Glomerular visceral epithelial cell (primary cell): ENCODE measurements around the gene GARIN5A.
A peak's percentile ranks its signal among the peaks of the same experiment; 100 is the strongest.
"Not testable (repeated sequence)": the region's sequence is repeated elsewhere in the genome, so short reads cannot be mapped to it uniquely, and the experiment has no call there.

ENCODE experiments used
- DNase-seq: peaks from one replicate; pipeline ENCODE4 v3.0.0-alpha.2; 2016; ENCODE audit errors: extremely low spot score

The GARIN5A gene

DNA sequence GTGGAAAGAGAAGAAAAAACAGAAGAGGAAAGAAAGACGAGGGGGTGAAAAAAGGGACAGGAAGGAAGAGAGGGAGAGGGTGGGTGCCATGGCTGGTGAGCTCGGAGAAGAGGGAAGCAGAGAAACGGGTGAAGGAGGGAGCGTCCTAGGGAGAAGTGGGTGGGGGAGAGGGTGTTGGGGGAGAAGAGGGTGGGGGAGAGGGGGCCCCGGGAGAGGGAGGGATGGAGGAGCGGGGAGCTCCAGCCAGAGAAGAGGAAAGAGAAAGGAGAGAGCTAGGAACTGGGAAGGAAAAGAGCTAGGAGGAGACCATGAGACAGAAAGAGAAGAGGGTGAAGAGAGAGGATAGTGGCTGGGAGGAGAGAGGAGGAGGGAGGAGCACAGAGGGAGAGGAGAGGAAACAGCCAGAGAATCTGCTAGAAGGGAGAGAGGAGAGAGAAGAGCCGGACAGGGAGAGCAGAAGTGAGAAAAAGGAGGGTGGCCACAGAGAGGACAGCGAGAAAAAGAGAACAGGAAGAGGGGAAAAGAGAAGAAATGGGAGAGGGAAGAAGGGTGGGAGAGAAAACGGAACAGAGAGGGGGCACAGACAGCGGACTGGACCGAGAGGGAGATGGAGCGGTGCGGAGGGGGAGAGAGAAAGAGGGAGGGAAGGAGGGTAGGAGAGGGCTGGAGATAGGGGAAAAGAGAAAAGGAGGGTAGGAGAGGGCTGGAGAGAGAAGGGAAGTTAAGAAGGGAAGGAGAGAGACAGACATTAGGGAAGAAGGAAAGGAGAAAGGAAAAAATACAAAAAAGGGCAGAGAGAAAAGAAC, 11.9 kb upstream of the GARIN5A start:
- no peak for DNase-seq

DNA sequence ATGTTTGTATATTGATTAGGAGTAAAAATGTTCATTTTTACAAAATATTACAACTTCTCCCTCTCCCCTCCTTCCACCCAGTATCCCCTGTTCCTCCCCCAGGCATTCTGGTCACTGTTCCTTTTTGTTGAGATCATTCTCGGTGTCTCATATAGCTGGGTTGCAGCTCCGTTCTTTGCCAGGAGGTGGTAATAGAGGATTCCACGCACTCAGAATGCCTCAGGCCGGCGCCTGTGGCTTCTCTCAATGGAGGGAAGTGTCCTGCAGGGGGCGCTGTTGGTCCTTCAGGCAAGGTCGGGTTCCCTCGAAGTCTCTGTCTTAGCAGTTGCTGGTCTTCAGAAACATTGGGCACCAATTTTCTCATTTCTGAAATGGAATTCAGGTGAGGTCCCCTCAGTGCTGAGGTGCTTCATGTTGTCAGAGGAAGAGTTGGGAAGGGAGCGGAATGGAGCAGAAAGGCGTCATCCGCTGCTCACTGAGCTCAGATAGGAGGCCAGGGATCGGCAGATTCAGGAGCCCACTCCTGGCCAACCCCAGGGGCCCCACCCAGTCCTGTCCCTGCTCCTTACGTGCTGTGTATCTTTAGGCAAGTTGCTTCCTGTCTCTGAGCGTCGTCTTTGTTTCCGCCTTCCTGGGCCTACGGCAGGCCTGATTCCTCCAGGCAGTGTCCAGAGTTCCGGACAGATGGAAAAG, 10.3 kb upstream of the GARIN5A start:
- DNase-seq, result peak; percentile 27

DNA sequence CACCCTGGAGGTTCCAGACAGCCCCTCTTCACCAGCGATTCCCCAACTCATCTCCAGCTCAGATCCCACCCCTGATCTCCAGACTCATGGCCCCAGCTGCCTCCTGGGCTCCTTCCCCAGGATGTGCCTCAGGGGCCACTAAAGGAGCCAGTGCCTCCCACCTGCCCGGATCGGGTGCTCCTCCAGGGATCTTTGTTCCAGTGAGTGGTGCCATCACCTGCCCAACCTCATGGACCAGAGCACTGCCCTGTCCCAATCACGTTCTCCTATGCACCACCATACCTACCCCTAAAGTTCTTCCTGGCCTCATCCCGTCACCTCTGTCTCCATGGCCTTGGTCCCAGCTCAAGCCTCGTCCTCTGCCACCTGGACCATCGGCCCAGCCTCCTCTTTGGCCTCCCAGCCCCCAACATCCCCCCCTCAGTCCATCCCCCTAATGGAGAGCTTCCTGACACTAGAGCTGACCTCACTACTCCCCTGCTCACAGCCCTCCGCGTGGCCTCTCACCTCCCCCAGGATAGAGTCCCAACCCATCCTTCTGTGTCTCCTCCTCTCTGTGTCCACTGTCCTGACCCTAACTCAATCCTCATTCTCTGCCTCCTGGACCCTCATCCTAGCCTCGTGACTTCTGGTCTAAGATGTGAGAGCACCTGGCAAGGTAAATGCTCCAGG, 8.8 kb upstream of the GARIN5A start:
- no peak for DNase-seq

DNA sequence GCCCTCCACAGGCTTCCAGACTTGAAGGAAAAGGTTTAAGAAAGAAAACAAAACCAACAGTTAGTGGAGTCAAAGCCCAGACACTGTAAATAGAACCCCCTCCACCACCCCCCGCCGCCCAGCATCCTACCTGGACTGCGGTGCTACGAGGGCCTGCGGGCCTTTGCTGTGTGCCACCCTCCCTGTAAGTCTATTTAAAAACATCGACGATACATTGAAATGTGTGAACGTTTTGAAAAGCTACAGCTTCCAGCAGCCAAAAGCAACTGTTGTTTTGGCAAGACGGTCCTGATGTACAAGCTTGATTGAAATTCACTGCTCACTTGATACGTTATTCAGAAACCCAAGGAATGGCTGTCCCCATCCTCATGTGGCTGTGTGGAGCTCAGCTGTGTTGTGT, 6.3 kb upstream of the GARIN5A start:
- DNase-seq, result no peak

DNA sequence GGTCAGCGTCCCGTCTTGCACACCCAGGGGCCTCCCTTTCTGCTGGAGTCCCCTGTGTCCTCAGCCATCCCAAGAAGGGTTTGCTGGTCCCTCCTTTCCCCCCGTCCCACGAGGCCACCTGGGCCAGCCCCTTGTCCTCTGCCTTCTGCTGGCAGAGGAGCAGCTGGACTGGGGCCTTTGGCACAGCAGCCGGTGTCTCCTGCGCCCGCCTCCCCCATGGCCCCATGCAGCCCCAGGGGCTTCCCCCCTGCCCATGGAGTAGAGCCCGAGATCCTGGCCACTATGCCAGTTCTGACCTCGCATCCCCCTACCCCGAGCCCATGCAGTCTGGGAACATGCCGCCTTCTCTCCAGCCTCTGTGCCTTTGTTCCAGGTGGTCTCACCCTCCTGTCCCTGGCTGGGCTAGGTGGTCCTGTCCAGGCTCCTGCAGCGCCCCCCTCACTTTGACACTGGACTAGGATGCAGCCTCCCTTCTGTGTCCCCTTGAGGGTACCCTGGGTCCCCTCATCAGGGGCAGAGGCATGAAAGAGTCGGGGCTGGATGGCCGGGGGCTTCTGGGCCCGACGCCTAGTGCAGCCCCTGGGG, 5.7 kb upstream of the GARIN5A start:
- DNase-seq, result no peak

DNA sequence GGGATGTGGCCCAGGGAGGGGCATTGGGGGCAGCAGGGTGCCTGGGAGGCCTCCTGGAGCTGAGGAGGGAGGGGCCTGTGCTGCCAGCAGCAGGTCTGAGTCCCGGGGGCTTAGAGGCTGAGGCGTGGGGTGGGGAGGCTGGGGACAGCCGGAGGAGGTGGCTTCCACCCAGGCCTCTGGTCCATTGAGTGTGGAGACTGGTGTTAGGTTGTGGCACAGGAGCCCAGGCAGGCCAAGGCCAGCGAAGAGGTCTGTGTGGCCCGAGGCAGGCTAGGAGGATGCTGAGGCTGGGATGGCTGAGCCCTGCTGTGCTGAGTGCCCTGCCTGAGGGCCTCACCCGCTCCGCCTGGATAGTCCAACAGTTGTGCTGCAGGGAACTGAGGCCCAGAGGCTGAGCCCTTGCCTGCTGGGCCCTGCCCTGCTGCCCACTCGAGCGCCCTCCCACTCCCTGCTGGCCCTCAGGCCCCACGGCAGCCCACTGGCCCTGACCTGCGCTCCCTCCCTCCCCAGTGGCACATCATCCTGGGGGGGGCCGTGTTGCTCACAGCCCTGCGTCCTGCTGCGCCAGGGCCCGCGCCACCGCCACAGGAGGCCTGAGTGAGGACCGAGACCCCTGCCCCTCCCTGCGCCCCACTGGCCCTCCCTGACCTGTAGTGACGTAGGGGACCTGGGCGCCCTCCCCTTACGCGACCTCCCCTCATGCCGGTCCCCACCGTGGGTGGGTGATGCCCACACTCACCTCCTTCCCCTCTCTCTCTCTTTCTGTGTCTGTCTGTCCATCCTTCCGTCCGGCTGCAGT, 4.9 kb upstream of the GARIN5A start:
- no peak for DNase-seq

DNA sequence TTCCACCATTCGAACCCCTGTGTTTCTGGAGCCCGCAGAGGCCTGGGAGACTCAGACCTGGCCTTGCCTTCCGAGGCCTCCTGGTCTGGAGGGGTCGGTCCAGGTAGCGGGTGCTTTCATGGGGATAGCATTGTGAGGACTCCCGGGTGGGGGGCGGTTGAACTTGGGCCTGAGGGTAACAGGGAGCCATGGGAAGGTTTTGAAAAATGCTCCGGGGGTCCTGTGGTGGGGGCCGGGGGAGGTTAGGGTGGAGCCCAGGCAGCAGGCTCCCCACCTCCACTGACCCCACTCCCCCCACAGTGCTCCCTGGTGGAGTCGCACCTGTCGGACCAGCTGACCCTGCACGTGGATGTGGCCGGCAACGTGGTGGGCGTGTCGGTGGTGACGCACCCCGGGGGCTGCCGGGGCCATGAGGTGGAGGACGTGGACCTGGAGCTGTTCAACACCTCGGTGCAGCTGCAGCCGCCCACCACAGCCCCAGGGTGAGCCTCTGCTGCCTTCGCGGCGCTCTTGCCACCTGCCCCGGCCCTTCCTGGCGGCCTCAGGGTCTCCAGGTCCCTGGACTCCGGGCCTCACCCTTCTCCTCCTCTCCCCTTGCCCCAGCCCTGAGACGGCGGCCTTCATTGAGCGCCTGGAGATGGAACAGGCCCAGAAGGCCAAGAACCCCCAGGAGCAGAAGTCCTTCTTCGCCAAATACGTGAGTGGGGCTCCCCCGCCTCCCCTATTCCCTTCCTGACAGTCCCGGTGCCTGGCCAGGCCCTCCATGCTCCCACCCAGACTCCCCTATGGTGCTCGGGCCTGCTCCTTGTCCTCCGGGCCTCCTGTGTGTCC, 3.8 kb upstream of the GARIN5A start:
- no peak for DNase-seq

DNA sequence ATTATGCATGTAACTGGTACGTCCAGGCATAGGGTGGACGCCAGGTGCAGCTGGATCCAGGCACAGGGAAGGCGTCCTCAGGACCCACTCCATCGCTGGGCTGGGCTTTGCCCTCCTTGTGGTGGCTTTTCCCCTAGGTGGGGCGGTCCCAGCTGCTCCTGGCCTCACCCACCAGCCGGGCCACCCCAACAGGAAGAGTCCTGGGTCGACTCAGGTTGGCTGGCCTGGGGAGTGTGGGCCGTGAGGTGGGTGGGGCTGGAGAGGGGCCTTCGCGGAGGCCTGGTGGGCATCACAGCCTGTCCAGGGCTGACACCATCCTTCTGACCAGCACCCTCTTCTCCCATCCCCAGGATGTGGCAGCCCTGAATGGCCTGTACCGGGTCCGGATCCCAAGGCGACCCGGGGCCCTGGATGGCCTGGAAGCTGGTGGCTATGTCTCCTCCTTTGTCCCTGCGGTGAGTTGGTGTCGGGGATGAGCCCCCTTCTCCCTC, 3.2 kb upstream of the GARIN5A start:
- DNase-seq, result no peak

DNA sequence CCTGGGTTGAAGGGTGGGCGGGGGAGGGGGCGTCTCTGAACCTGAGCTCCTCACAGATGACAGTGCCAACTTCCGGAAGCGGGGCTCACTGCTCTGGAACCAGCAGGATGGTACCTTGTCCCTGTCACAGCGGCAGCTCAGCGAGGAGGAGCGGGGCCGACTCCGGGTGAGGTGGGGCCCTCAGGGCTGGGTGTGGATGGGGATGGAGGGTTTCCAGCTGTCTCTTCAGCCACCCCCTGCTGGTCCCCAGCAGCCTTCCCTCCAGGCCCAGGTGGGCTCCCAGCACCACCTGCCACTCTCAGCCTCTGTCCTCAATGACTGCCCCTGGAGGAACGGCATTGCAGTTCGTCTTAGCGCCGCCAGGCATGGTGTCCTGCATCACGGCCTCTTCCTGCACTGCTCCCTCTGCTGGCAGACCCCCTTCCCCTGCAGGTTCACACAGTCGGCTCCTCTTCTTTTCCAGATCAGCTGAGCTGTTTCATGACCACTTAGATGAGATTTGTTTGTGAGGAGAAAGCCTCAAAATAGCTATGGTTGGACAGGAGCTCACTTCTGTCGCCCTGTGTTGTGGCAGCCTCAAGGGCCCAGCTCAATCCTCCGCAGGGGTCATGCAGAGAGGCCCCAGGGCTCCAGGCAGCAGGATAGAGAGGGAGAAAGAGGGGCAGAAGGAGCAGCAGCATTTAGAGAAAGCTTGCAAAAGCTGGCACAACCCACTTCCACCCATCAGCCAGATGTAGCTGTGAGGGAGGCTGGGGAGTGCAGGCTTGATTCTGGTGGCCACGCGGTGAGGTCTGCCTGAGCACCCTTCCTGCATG, 2.5 kb upstream of the GARIN5A start:
- DNase-seq, result no peak

DNA sequence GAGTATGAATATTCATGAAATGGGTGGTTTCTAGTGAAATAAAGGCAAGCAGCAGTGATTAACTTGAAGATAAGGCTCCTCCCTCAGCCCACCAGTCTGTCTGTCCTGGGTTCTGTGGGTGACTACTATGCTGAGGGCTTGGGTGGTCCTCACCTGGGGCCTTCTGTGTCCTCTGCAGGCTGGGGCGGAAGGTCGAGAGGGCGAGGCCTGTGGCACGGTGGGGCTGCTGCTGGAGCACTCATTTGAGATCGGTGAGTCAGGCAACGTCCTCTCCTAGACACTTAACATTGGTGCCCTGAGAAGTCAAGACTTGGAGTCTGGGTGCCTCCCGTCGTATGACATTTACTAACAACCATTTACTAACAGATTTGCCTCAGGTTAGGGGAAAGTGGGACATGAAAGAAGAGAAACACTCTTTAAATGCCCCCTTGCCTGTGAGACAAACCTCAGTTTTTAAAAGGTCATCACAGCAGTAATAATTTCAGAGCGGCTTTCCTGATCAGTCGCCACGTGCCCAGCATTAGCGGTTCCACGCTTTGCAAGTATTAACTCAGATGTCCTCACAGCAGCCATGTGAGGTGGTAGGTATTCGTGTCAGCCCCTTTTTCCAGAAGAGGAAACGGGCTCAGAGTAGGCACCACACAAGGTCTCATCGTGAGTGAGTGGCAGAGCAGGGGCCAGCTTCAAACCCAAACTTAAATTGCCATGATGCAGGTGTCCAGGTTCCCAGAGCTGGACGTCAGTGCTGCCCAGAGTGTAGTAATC, 1.3 kb upstream of the GARIN5A start:
- DNase-seq, result no peak

DNA sequence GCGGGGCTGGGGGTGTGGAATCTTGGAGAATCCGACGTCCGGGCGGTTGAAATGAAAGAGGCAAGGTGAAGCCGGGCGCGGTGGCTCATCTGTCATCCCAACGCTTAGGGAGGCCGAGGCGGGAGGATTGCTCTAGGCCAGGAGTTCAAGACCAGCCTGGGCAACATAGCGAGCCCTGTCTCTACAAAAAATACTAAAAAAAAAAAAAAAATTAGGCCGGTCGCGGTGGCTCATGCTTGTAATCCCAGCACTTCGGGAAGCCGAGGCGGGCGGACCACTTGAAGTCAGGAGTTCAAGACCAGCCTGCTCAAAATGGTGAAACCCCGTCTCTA, 225 bp upstream of the GARIN5A start:
- DNase-seq, result no peak

DNA sequence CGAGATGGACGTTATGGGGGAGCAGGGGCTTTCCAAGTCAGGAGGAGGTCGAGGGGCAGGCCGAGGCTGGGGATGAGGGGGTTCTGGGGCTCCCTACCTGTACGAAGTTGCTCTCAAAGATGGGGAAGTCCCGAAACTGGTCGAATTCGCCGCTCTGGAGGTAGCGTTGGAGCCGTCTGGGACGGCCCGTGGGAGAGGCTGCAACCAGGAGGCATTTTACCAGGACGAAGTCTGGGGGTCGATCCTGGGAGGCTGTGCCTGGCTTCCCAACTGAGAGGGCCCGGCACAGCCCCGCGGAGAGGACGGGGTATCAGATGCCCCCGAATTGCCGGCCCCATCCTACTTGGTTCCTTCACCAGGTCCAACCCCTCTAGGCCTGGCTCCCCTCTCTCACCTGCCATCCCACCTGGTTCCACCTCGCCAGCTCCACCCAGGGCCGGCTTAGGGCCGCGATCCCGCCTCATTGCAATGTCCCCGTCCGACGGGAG, 868 bp downstream of the GARIN5A start:
- DNase-seq, result no peak

DNA sequence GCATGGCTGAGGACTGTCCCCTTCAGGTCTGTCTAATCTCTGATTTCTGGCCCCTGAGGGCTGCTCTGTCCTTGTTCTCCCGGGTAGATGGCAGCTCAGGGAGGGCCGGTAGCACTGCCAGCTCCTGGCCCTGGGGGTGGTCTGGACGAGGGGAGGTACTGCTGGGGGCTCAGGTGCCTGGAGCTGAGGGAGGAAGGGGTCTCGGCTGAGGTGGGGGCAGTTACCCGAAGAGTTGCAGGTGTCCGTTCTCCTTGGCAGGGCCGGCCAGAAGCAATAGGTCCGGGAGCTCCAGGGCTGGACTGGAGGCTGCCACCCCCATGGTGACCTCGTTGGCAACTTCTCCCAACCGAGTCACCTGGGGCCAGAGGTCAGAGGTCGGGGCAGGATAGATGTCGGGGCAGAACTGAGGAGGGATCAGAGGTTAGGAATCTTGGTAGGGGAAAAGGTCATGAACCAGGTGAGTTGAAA, 1.5 kb downstream of the GARIN5A start:
- no peak for DNase-seq

DNA sequence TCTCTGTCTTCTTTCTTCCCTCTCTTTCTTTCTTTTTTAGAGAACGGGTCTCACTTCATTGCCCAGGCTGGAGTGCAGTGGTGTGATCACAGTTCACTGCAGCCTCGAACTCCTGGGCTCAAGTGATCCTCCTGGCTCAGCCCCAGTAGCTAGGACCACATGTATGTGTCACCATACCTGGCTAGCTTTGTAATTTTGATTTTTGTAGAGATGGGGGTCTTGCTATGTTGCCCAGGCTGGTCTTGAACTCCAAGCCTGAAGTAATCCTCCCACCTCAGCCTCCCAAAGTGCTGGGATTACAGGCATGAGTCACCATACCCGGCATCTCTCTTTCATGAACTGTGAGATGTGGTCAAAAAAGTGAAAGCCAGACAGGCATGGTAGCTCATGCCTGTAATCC, 3.3 kb downstream of the GARIN5A start:
- DNase-seq, result not testable (repeated sequence)

DNA sequence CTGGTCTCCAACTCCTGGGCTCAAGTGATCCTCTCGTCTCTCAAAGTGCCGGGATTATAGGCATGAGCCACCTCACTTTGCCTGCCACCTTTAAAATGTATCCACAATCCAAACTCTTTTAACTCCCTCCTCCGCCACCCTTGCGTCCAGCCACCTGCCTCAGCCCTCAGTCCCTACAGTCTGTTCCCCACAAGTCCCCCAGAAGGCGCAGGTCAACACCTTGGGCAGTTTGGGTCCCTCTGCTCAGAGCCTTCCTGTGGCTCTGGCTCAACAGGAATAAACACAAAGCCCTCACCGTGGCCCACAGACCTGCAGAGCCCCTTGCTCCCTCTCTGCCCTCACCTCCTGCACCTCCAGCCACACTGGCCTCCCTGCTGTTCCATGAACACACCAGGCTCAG, 7.8 kb downstream of the GARIN5A start:
- DNase-seq, result no peak

DNA sequence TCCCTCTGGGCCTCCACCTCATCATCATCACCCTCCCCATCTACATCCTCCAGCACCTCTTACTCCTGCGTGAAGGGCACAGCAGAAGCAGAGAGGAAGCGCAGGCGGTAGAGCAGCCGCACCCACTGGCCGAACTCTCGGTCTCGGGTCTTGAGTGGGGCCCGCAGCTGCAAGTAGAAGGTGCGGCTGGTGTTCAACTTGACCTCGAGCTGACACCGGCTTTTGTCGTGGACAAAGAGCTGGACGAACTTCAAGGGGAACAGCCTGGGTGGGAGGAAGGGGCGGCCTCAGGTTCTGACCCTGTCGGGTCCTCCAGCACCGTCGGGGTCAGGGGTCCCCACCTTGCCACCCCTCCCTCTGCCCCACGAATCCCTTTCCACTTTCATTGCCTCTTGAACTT, 9.1 kb downstream of the GARIN5A start:
- no peak for DNase-seq

DNA sequence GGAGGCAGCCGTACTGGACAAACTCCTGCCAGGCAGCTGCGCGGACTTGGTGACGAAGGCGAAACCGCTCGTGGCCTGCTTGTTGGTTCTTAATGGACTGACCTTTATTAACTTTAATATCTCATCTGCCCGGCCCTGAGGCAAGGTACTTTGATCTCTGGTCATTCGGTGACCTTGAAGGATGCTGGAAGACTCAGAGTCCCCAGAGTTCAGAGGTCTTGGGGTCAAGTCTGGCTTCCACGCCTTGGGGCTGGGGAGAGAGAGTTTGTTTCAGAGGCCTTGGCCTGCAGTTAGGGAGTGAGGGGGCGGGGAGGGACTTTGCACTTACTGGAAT, 10.0 kb downstream of the GARIN5A start:
- no peak for DNase-seq

DNA sequence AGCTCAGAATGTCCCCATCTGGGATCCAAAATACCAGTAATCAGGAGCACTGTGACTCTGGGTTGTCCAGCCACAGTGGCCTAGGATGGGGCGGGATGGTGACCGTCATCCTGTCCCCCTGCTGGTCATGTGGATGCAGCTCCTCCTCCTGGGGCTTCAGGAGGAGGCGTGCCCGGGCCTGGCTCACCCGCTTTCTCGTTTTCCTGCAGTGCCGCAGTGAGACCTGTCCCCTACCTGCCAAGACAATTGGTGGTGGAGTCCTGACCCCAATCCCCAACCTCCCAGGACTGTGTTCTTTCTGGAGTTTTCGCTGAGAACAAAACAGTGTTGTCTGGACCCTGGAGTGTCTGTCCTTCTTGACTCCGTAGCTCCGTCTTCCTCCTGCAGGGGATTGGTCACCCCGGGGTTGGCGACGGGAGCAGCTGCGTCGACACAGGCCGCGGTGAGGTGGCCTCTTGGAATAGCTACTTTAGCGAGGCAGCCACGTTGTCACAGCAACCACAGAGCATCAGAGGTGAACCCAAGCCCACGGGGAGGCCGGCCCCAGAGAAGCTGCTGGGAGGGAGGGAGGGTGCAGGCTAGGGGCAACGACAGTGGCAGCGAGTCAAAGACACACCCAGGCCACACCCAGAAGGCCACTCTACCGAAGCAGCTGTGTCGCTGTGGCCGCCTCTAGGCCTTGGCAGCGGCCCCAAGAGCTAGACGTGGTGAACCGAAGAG, 10.5 kb downstream of the GARIN5A start:
- DNase-seq, result no peak
